Natural killer cell (primary cell): ENCODE measurements around the gene LENG9. TPM values are rescaled to one million over a fixed set of nuclear protein-coding genes. Genes with fewer than 3 reads are reported as not detected.

Experiments used
- ATAC-seq, 3 donors: fragments of 150-1000 bp in 2 of 3; fragments of 200-7000 bp in 1 of 3; cut with Tn5 transposase; 1 replicate in 1 of 3; 2 replicates in 2 of 3; pipeline ENCODE4 v1.10.0; 2021; ENCODE audit warnings: mild to moderate bottlenecking in 2 of 3, moderate library complexity in 2 of 3
- DNase-seq, 2 donors: peaks; one replicate each; pipeline versions ENCODE4 v3.0.0 to v3.0.0-alpha.2; 2013 to 2021; ENCODE audit warnings: mixed read lengths in 1 of 2
- H3K27ac ChIP-seq: one replicate; pipeline ENCODE4 v1.5.1; 2013; ENCODE audit warnings: mild to moderate bottlenecking, low read length
- H3K27me3 ChIP-seq: one replicate; pipeline ENCODE4 v1.6.1; 2013; ENCODE audit warnings: low read length; ENCODE audit not compliant: control insufficient read depth, insufficient read depth
- H3K36me3 ChIP-seq: one replicate; pipeline ENCODE4 v1.6.1; 2013; ENCODE audit warnings: low read length; ENCODE audit not compliant: control insufficient read depth, insufficient read depth
- H3K4me1 ChIP-seq: one replicate; pipeline ENCODE4 v1.6.1; 2013; ENCODE audit warnings: low read length; ENCODE audit not compliant: control insufficient read depth, insufficient read depth
- H3K4me3 ChIP-seq: one replicate; pipeline ENCODE4 v1.5.1; 2013; ENCODE audit warnings: low read length
- H3K9me3 ChIP-seq: one replicate; pipeline ENCODE4 v1.6.1; 2013; ENCODE audit warnings: low read length; ENCODE audit not compliant: control insufficient read depth, insufficient read depth
- H3K27ac Mint-ChIP-seq, 2 donors: one replicate each; pipeline ENCODE4 v1.8.0; 2022; ENCODE audit warnings: mild to moderate bottlenecking in 2 of 2, mixed read lengths in 2 of 2, moderate library complexity in 1 of 2
- H3K27me3 Mint-ChIP-seq, 2 donors: one replicate each; pipeline ENCODE4 v1.8.0; 2022; ENCODE audit warnings: low read depth in 2 of 2, mixed read lengths in 2 of 2
- H3K36me3 Mint-ChIP-seq: one replicate; pipeline ENCODE4 v1.8.0; 2022; ENCODE audit warnings: mixed read lengths
- H3K4me1 Mint-ChIP-seq, 2 donors: one replicate each; pipeline ENCODE4 v1.8.0; 2022; ENCODE audit warnings: mixed read lengths in 2 of 2
- H3K4me3 Mint-ChIP-seq: one replicate; pipeline ENCODE4 v1.8.0; 2022; ENCODE audit warnings: mild to moderate bottlenecking, moderate library complexity, mixed read lengths
- H3K9me3 Mint-ChIP-seq, 2 donors: one replicate each; pipeline ENCODE4 v1.8.0; 2022; ENCODE audit warnings: mixed read lengths in 2 of 2
- whole genome bisulfite sequencing: methylation state at CpG from one replicate; pipeline ENCODE4 v1.1.7; 2013; ENCODE audit warnings: missing lambda C conversion rate; ENCODE audit not compliant: insufficient coverage; 5-methylcytosine and 5-hydroxymethylcytosine counted together
- intact Hi-C: fragments of 100-400 bp; cut with micrococcal nuclease; formaldehyde crosslinking; loops from one replicate; pipeline ENCODE4 v1.14.2; 2022
- total RNA-seq, 4 donors: library from RNA; stranded (reverse); fragments of 120-200 nt in 1 of 4; gene quantifications; one replicate each; pipeline versions ENCODE4 v1.2.3 to v1.2.4, GENCODE V29; 2013 to 2022
- TF ChIP-seq, protein P1 (sequence below): fragments of 200-600 bp; IDR thresholded peaks from one replicate; pipeline ENCODE4 v1.8.0; 2022; ENCODE audit warnings: antibody characterized with exemption

LENG9 gene
- total RNA-seq, 3 donors from 2014 or later (not counting 1 experiment from before 2014, with no cell fraction given) = 3.2 to 5.6 (median 4.3) TPM

DNA sequence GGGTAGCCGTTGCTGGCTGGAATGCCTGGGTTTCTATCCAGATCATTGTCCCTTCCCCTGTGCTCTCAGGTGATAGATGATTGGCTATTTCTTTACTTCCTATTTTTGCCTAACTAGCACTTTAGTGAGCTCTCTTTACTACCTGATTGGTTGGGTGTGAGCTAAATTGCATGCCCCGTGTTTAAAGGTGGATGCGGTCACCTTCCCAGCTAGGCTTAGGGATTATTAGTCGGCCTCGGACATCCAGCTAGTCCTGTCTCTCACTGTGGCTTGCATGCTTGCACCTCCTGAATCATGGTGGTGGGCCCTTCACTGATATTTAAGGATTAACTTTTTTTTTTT is 38.2 kb downstream of the LENG9 start:
- intact Hi-C loops = no loop called here
- Histone ChIP-seq H3K9me3 (no peaks in the 10 kb centered on the region), H3K4me1 (peaks cover 5% of the 10 kb centered on the region), H3K4me3 (no peak overlapping the region), H3K27me3 (peaks cover 16% of the 10 kb centered on the region), H3K36me3 (no peaks in the 10 kb centered on the region), H3K27ac (no peak overlapping the region)
- Mint-ChIP-seq H3K4me1 (peaks cover 0 to 5% of the 10 kb centered on the region in 2 donors), H3K36me3 (no peaks in the 10 kb centered on the region), H3K27me3 (peaks cover 8 to 17% of the 10 kb centered on the region in 2 donors), H3K27ac (no peak overlapping the region), H3K9me3 (no peaks in the 10 kb centered on the region), H3K4me3 (no peak overlapping the region)
- TF ChIP-seq, protein P1, sequence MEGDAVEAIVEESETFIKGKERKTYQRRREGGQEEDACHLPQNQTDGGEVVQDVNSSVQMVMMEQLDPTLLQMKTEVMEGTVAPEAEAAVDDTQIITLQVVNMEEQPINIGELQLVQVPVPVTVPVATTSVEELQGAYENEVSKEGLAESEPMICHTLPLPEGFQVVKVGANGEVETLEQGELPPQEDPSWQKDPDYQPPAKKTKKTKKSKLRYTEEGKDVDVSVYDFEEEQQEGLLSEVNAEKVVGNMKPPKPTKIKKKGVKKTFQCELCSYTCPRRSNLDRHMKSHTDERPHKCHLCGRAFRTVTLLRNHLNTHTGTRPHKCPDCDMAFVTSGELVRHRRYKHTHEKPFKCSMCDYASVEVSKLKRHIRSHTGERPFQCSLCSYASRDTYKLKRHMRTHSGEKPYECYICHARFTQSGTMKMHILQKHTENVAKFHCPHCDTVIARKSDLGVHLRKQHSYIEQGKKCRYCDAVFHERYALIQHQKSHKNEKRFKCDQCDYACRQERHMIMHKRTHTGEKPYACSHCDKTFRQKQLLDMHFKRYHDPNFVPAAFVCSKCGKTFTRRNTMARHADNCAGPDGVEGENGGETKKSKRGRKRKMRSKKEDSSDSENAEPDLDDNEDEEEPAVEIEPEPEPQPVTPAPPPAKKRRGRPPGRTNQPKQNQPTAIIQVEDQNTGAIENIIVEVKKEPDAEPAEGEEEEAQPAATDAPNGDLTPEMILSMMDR = no peak
- DNase-seq = no peak
- 64% methylated on average over 5 of the region's 5 CpGs for WGBS
- ATAC-seq = no peak

GRCh38 chr19:54424660-54425381 is 38.8 kb downstream of the LENG9 start:
- Histone ChIP-seq H3K4me1 (no peaks in the 10 kb centered on the region), H3K9me3 (no peaks in the 10 kb centered on the region), H3K4me3 (no peak overlapping the region), H3K36me3 (no peaks in the 10 kb centered on the region), H3K27ac (no peak overlapping the region), H3K27me3 (peaks cover 11% of the 10 kb centered on the region)
- ATAC-seq (no peak), DNase-seq (no peak)
- Mint-ChIP-seq H3K4me1 (peaks cover 0 to 5% of the 10 kb centered on the region in 2 donors), H3K27ac (no peak overlapping the region), H3K36me3 (no peaks in the 10 kb centered on the region), H3K27me3 (peaks cover 8 to 17% of the 10 kb centered on the region in 2 donors), H3K9me3 (no peaks in the 10 kb centered on the region), H3K4me3 (no peak overlapping the region)
- intact Hi-C loops = no loop called here
- WGBS = 90% methylated on average over 36 of the region's 36 CpGs
- TF ChIP-seq, protein P1 = no peak

DNA sequence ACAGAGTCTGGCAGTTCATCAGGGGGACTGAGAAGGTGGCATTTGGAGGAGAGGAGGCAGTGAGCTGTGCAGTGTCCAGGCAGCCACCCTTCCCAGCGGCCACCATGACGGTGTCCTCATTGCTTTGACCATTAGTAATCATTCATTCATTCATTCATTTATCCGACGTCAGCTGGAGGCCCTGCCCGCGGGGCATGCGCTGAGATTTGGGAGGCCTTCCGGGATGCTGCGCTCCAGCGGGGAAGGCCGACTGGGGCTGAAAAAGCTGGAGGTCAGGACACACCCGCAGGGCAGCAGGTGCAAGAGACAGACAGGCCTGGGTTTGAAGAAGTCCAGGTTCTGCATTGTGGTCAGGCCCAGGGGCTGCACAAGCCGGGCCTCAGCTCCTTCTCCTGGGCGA is 39.4 kb downstream of the LENG9 start:
- no peaks in the 10 kb centered on the region for H3K36me3 ChIP-seq
- peaks cover 5% of the 10 kb centered on the region for H3K27me3 ChIP-seq
- 90% methylated on average over 14 of the region's 14 CpGs for WGBS
- Mint-ChIP-seq H3K27me3 (peaks cover 8 to 14% of the 10 kb centered on the region in 2 donors), H3K36me3 (no peaks in the 10 kb centered on the region), H3K27ac (no peak overlapping the region), H3K4me1 (peaks cover 0 to 2% of the 10 kb centered on the region in 2 donors), H3K9me3 (no peaks in the 10 kb centered on the region), H3K4me3 (no peak overlapping the region)
- no peak overlapping the region for H3K27ac ChIP-seq
- no peak overlapping the region for H3K4me3 ChIP-seq
- H3K9me3 ChIP-seq = no peaks in the 10 kb centered on the region
- TF ChIP-seq, protein P1 = no peak
- H3K4me1 ChIP-seq = no peaks in the 10 kb centered on the region
- intact Hi-C loops = no loop called here
- no peak for ATAC-seq
- DNase-seq = no peak

- intact Hi-C loops = no loop called here
- H3K27me3 Mint-ChIP-seq = peaks cover 13 to 22% of the 10 kb centered on the region in 2 donors
- no peak overlapping the region for H3K4me3 Mint-ChIP-seq
- Histone ChIP-seq H3K27ac (no peak overlapping the region), H3K9me3 (no peaks in the 10 kb centered on the region), H3K27me3 (peaks cover 2% of the 10 kb centered on the region), H3K4me1 (peaks cover 16% of the 10 kb centered on the region), H3K36me3 (no peaks in the 10 kb centered on the region), H3K4me3 (no peak overlapping the region)
- TF ChIP-seq, protein P1 = no peak
- H3K36me3 Mint-ChIP-seq = no peaks in the 10 kb centered on the region
- ATAC-seq = no peak
- no peaks in the 10 kb centered on the region for H3K9me3 Mint-ChIP-seq
- WGBS = 93% methylated on average over 19 of the region's 20 CpGs
- no peak for DNase-seq
- H3K27ac Mint-ChIP-seq = no peak overlapping the region
- peaks cover 14% of the 10 kb centered on the region in 2 donors for H3K4me1 Mint-ChIP-seq
Observed at GRCh38 chr19:54422136-54422535, 41.4 kb downstream of the LENG9 start.
